Activated CD8-positive, alpha-beta T cell treated with anti-CD3 and anti-CD28 coated beads for 36 hours (primary cell): ENCODE measurements around the gene KPTN. TPM values are rescaled to one million over a fixed set of nuclear protein-coding genes. Genes with fewer than 3 reads are reported as not detected.

ENCODE experiments used
- ATAC-seq: fragments of 200-7000 bp; cut with Tn5 transposase; one replicate; pipeline ENCODE4 v1.10.0; 2021; ENCODE audit warnings: mild to moderate bottlenecking, moderate library complexity
- CTCF ChIA-PET: fragments of 350-600 bp; sonication (Branson Sonifier 250); formaldehyde crosslinking; loops from one replicate; lab custom pipeline; 2021; ENCODE audit warnings: antibody characterized with exemption; lab: Charles Lee
- POLR2A ChIA-PET: fragments of 350-600 bp; sonication (Branson Sonifier 250); formaldehyde crosslinking; loops from one replicate; lab custom pipeline; 2021; ENCODE audit warnings: antibody characterized with exemption; lab: Charles Lee
- DNase-seq: peaks from one replicate; pipeline ENCODE4 v3.0.0-alpha.2; 2020
- H3K27ac Mint-ChIP-seq: one replicate; pipeline ENCODE4 v1.8.0; 2021; ENCODE audit warnings: mild to moderate bottlenecking, mixed read lengths
- H3K27me3 Mint-ChIP-seq: one replicate; pipeline ENCODE4 v1.8.0; 2021; ENCODE audit warnings: mixed read lengths
- H3K36me3 Mint-ChIP-seq: one replicate; pipeline ENCODE4 v1.8.0; 2021; ENCODE audit warnings: low read depth, mixed read lengths
- H3K4me1 Mint-ChIP-seq: one replicate; pipeline ENCODE4 v1.8.0; 2021; ENCODE audit warnings: low read depth, mixed read lengths
- H3K4me3 Mint-ChIP-seq: one replicate; pipeline ENCODE4 v1.8.0; 2021; ENCODE audit warnings: mild to moderate bottlenecking, moderate library complexity, mixed read lengths
- H3K9me3 Mint-ChIP-seq: one replicate; pipeline ENCODE4 v1.8.0; 2021; ENCODE audit warnings: mixed read lengths
- intact Hi-C: fragments of 100-400 bp; cut with micrococcal nuclease; formaldehyde crosslinking; loops from one replicate; pipeline ENCODE4 v1.10.0; 2022
- total RNA-seq, 2 experiments: library from RNA; stranded (reverse); gene quantifications; one replicate each; pipeline ENCODE4 v1.2.3, GENCODE V29; 2021
- TF ChIP-seq, protein P1 (sequence below): fragments of 200-600 bp; IDR thresholded peaks from one replicate; pipeline ENCODE4 v1.8.0; 2022; ENCODE audit warnings: antibody characterized with exemption, mild to moderate bottlenecking

The KPTN gene
- total RNA-seq, 2 experiments from 2014 or later, result 10.4 to 11.0 TPM

DNA sequence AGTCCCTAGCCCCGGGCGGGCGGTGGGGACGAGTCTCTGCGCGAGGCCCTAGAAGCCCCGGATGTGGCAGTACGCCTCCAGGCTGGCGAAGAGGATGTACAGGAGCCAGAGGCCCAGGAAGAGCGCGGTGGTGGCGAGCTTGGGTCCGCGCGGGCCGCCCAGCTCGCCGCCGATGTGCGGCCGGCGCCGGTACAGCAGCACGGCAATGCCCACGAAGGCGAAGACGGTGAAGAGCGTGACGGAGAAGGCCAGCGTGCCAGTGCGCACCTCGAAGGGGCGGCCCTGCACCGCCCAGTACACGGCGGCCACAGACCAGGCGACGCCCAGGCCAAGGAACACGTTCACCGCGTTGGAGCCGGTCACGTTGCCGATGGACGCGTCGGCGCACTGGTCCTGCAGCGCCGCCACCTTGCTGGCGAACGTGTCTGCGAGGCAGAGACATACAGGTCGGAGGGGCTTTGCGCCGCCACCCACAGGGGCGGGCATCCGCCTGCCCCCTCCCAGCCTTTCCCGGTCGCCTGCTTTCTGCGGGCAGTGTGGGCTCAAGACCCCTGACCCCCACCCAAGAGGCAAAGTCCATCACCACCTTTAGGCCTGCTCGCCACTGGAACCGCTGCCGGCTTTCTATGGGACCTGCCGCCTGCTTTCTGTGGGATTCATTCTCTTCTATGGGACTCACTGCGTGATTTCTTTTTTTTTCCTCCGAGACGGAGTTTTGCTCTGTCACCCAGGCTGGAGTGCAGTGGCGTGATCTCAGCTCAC, 53.8 kb downstream of the KPTN start:
- Mint-ChIP-seq H3K4me3 (peak overlapping the region; percentile 65), H3K4me1 (peaks cover 26% of the 10 kb centered on the region), H3K9me3 (no peaks in the 10 kb centered on the region), H3K36me3 (no peaks in the 10 kb centered on the region), H3K27me3 (peaks cover 38% of the 10 kb centered on the region), H3K27ac (no peak overlapping the region)
- intact Hi-C loops, result loop anchor here (10.0 kb wide), 1 partner anchor 85 kb away; the partner anchor contains the start of gene NAPA
- peak; percentile 25 for ATAC-seq
- peak; percentile 64 for DNase-seq
- TF ChIP-seq, protein P1, sequence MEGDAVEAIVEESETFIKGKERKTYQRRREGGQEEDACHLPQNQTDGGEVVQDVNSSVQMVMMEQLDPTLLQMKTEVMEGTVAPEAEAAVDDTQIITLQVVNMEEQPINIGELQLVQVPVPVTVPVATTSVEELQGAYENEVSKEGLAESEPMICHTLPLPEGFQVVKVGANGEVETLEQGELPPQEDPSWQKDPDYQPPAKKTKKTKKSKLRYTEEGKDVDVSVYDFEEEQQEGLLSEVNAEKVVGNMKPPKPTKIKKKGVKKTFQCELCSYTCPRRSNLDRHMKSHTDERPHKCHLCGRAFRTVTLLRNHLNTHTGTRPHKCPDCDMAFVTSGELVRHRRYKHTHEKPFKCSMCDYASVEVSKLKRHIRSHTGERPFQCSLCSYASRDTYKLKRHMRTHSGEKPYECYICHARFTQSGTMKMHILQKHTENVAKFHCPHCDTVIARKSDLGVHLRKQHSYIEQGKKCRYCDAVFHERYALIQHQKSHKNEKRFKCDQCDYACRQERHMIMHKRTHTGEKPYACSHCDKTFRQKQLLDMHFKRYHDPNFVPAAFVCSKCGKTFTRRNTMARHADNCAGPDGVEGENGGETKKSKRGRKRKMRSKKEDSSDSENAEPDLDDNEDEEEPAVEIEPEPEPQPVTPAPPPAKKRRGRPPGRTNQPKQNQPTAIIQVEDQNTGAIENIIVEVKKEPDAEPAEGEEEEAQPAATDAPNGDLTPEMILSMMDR, result no peak
- ChIA-PET CTCF (interaction anchor here (0.6 to 4.3 kb wide), 9 partner anchors 54 to 282 kb away, joined by 3 to 24 read pairs (median 3); partner anchors contain the start of gene KPTN), POLR2A (interaction anchor here (1.0 to 1.3 kb wide), 3 partner anchors 43 to 315 kb away, joined by 3 to 4 read pairs (median 3); partner anchors contain the start of gene NOP53)

DNA sequence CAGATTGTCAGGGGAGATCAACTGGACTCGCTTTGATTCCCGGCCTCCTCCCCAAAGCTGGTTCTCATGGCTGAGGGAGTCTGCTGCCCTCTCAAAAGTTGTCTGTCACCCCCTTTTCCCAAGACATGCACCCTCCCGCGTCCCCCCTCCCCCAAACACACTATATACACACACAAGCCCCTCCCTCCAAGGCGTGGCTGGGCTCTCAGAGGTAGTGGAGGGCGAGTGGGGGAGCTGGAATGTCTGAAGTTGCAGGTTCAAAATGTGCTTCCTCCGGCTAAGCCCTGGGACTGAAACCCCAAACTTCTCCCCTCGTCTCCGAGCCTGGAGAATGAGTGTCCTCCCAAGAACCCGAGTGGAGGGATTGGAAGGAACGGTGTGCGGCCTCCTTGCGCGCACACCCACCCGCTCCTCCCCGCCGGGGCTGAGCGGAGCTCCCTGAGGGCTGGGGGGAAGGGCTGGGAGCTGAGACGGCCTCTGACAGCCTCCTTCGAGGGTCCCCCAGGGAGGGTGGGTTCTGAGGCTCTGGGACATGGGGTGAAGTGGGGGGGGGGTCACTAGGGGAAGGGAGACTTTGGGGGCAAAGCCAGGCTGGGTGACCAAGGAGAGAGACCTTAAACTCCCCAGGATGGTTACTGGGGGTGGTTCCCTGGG, 54.8 kb downstream of the KPTN start:
- Mint-ChIP-seq H3K9me3 (no peaks in the 10 kb centered on the region), H3K36me3 (no peaks in the 10 kb centered on the region), H3K27ac (no peak overlapping the region), H3K4me1 (peaks cover 24% of the 10 kb centered on the region), H3K27me3 (peaks cover 41% of the 10 kb centered on the region), H3K4me3 (peak overlapping the region; percentile 65)
- ATAC-seq, result no peak
- ChIA-PET POLR2A (interaction anchor here (1.2 to 1.6 kb wide), 4 partner anchors 43 to 315 kb away, joined by 3 to 4 read pairs (median 4); partner anchors contain the start of genes INAFM1 and NOP53), CTCF (interaction anchor here (0.6 to 4.3 kb wide), 17 partner anchors 7 to 314 kb away, joined by 3 to 24 read pairs (median 5); partner anchors contain the start of genes DHX34, KPTN and NAPA)
- intact Hi-C loops, result no loop called here
- TF ChIP-seq, protein P1, result no peak
- DNase-seq, result no peak

DNA sequence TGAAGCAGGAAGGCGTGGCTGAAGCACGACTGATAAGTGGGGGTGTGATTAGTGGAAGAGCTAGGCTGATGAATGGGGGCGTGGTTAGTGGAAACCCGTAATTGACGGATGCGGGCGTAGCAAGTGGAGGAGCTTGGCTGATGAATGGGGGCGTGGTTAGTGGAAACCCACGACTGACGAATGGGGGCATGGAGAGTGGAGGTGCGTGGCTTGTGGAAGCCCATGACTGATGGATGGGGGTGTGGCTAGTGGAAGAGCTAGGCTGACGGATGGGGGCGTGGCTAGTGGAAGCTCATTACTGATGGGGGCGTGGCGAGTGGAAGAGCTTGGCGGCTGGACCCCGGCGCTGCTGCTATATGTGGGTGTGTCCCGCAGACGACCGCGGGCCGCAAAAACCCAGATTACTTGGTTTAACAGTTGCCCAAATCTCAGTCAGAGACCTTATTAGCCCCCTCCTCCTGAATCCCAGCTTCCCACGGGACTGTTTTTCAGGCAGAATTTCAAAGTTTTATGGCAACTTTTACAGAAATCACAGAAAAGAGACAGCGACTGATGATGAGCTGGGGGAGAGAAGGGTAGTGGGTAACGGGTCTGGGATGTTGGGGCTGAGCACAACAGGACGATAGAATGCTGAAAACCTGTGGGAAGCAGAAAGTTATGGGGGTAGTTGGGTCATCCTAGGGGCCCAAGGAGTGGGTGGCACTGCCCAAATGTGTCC, 55.7 kb downstream of the KPTN start:
- intact Hi-C loops, result no loop called here
- H3K27ac Mint-ChIP-seq, result no peak overlapping the region
- no peak overlapping the region for H3K4me3 Mint-ChIP-seq
- no peaks in the 10 kb centered on the region for H3K36me3 Mint-ChIP-seq
- ChIA-PET POLR2A (interaction anchor here (1.5 to 1.6 kb wide), 2 partner anchors 154 to 285 kb away, joined by 3 to 4 read pairs; partner anchors contain the start of gene INAFM1), CTCF (interaction anchor here (0.6 to 4.3 kb wide), 26 partner anchors 8 to 337 kb away, joined by 3 to 24 read pairs (median 4); partner anchors contain the start of genes DHX34, KPTN and NAPA)
- H3K27me3 Mint-ChIP-seq, result peaks cover 43% of the 10 kb centered on the region
- no peaks in the 10 kb centered on the region for H3K9me3 Mint-ChIP-seq
- H3K4me1 Mint-ChIP-seq, result peaks cover 24% of the 10 kb centered on the region
- TF ChIP-seq, protein P1, result no peak
- peak; percentile 88 for ATAC-seq
- DNase-seq, result peak; percentile 97

DNA sequence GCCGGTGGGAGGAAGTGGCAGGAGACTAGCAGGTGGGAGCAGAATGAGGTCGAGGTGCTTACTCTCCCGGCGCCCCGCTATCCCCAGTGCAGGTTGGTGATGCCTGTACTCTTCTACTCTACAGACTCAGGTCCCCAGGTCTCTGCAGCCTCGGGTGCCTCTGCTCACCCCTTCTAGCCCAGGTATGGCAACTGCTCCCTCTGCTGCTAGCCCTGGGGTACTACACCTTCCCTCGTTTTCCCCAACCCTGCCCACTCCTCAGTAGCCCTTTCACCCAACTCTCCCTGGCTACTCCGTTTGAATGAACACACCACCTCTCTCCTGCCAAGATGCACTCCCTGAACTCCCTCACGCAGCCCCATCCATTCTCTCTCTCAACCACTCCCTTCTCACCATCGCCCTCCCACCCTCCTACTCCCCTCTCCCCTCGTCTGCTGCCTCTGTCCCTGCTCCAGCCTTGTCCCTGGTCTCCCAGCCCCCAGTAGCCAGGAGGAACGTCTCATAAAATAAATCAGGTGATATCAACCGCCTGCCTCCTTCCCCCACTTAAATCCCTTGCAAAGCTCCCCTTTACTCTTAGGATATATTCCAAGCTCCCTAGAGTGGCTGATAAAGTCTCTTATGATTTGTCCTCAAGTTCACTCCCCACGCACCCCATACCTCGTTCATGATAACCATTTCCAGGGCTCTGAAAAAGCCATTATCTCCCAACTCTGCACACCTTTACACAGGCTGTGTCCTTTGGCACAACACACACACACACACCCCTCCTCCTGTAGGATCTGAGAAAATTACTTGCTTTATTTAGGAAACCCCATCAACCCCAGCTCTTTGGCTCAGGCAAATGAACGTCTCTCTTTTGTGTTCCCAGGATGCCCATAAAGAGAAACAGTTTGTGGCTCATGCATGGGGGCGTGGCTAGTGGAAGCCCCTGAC, 56.5 kb downstream of the KPTN start:
- DNase-seq (peak; percentile 78), ATAC-seq (peak; percentile 54)
- Mint-ChIP-seq H3K9me3 (no peaks in the 10 kb centered on the region), H3K27me3 (peaks cover 51% of the 10 kb centered on the region), H3K4me3 (no peak overlapping the region), H3K36me3 (no peaks in the 10 kb centered on the region), H3K4me1 (peaks cover 18% of the 10 kb centered on the region), H3K27ac (no peak overlapping the region)
- ChIA-PET CTCF (interaction anchor here (0.7 to 4.3 kb wide), 22 partner anchors 9 to 316 kb away, joined by 3 to 24 read pairs (median 5); partner anchors contain the start of genes DHX34, KPTN and NAPA), POLR2A (interaction anchor here (1.5 to 1.6 kb wide), 2 partner anchors 153 to 285 kb away, joined by 3 to 4 read pairs; partner anchors contain the start of gene INAFM1)
- TF ChIP-seq, protein P1, result peak; percentile 86
- intact Hi-C loops, result no loop called here
